Hepatocyte (in vitro differentiated cells): ENCODE measurements around the gene ZCCHC24. TPM values are rescaled to one million over a fixed set of nuclear protein-coding genes. Genes with fewer than 3 reads are reported as not detected.
A peak's percentile ranks its signal among the peaks of the same experiment; 100 is the strongest.

Experiments
- DNase-seq: peaks from one replicate; pipeline ENCODE4 v3.0.0-alpha.2; 2016; ENCODE audit warnings: low spot score
- H2AFZ ChIP-seq: fragments of 200-600 bp; sonication (generic); 2 replicates; pipeline ENCODE4 v1.6.0; 2016; ENCODE audit warnings: antibody characterized with exemption, mild to moderate bottlenecking
- H3K27ac ChIP-seq: fragments of 200-600 bp; sonication (generic); 2 replicates; pipeline ENCODE4 v1.5.1; 2016; ENCODE audit warnings: mild to moderate bottlenecking
- H3K27me3 ChIP-seq: fragments of 200-600 bp; sonication (generic); 2 replicates; pipeline ENCODE4 v1.6.1; 2016
- H3K36me3 ChIP-seq: fragments of 200-600 bp; sonication (generic); replicated peaks from 2 replicates; pipeline ENCODE4 v1.5.1; 2016; ENCODE audit warnings: low read depth; ENCODE audit not compliant: insufficient read depth
- H3K4me1 ChIP-seq: fragments of 200-600 bp; sonication (generic); 2 replicates; pipeline ENCODE4 v1.5.1; 2016; ENCODE audit warnings: mild to moderate bottlenecking, moderate library complexity; ENCODE audit not compliant: insufficient read depth
- H3K4me2 ChIP-seq: fragments of 200-600 bp; sonication (generic); 2 replicates; pipeline ENCODE4 v1.6.0; 2016
- H3K4me3 ChIP-seq: fragments of 200-600 bp; sonication (generic); 2 replicates; pipeline ENCODE4 v1.5.1; 2016; ENCODE audit warnings: mild to moderate bottlenecking
- H3K79me2 ChIP-seq: fragments of 200-600 bp; sonication (generic); 2 replicates; pipeline ENCODE4 v1.6.0; 2017; ENCODE audit warnings: mild to moderate bottlenecking
- H3K9me2 ChIP-seq: fragments of 200-600 bp; sonication (generic); replicated peaks from 2 replicates; pipeline ENCODE4 v1.6.0; 2017; ENCODE audit warnings: mild to moderate bottlenecking; ENCODE audit not compliant: insufficient read depth
- H3K9me3 ChIP-seq: fragments of 200-600 bp; sonication (generic); 2 replicates; pipeline ENCODE4 v1.5.1; 2016; ENCODE audit warnings: low read depth, mild to moderate bottlenecking
- H4K20me1 ChIP-seq: fragments of 200-600 bp; sonication (generic); 2 replicates; pipeline ENCODE4 v1.6.0; 2016; ENCODE audit warnings: mild to moderate bottlenecking; ENCODE audit not compliant: insufficient read depth, poor library complexity, severe bottlenecking
- EZH2 ChIP-seq: fragments of 200-600 bp; sonication (generic); IDR thresholded peaks from 2 replicates; pipeline ENCODE4 v1.6.1; 2016; ENCODE audit warnings: antibody characterized with exemption, mild to moderate bottlenecking, borderline replicate concordance
- EZH2phosphoT487 ChIP-seq: fragments of 200-600 bp; sonication (generic); IDR thresholded peaks from one replicate; pipeline ENCODE4 v1.6.1; 2018; ENCODE audit warnings: antibody characterized with exemption, mild to moderate bottlenecking, low read depth, moderate library complexity; ENCODE audit not compliant: unreplicated experiment, severe bottlenecking
- WGBS: methylation state at CpG from one replicate; pipeline ENCODE4 v1.1.6; 2016; ENCODE audit warnings: low lambda C conversion rate; ENCODE audit errors: missing lambda C conversion rate; 5-methylcytosine and 5-hydroxymethylcytosine counted together
- polyA plus RNA-seq: library from polyadenylated mRNA; unstranded; fragments of >200 nt; fragmentation: Nextera tagmentation; extraction: Ambion mirVana; gene quantifications from 2 replicates; pipeline ENCODE4 v1.2.1, GENCODE V29; 2016
- total RNA-seq: library from RNA; depleted of rRNA; stranded (reverse); fragments of >200 nt; gene quantifications from 2 replicates; pipeline ENCODE4 v1.2.3, GENCODE V29; 2014
- TF ChIP-seq, protein P1 (sequence below): fragments of 200-600 bp; sonication (generic); IDR thresholded peaks from 2 replicates; pipeline ENCODE4 v1.5.1; 2016; ENCODE audit warnings: antibody characterized with exemption, mild to moderate bottlenecking; ENCODE audit not compliant: poor library complexity

Gene ZCCHC24
- total and polyA plus RNA-seq, 2 experiments from 2014 or later: 20.1 to 20.6 TPM

DNA sequence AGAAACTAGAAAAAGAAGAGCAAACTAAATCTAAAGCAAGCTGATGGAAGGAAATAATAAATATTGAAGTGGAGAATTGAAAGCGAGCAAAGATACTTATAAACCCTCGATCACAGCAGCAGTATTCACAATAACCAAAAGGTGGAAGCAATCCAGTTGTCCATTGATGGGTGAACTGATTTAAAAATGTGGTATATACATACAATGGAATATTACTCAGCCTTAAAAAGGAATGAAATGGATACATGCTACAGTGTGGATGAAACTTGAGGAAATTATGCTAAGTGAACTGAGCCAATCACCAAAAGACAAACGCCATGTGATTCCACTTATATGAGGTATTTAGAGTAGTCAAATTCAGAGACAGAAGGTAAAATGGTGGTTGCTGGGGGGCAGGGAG is 17.5 kb downstream of the ZCCHC24 start:
- no peak for DNase-seq
- no peak overlapping the region for H3K27ac ChIP-seq
- H3K27me3 ChIP-seq: no peaks in the 10 kb centered on the region
- H3K36me3 ChIP-seq: no peaks in the 10 kb centered on the region
- 97% methylated on average over 3 of the region's 3 CpGs for WGBS
- peaks cover 47% of the 10 kb centered on the region for H3K4me1 ChIP-seq
- no peaks in the 10 kb centered on the region for H3K9me2 ChIP-seq
- no peaks in the 10 kb centered on the region for H3K9me3 ChIP-seq
- no peak overlapping the region for H2AFZ ChIP-seq
- TF ChIP-seq EZH2phosphoT487 (no peak), EZH2 (no peak)
- TF ChIP-seq, protein P1, sequence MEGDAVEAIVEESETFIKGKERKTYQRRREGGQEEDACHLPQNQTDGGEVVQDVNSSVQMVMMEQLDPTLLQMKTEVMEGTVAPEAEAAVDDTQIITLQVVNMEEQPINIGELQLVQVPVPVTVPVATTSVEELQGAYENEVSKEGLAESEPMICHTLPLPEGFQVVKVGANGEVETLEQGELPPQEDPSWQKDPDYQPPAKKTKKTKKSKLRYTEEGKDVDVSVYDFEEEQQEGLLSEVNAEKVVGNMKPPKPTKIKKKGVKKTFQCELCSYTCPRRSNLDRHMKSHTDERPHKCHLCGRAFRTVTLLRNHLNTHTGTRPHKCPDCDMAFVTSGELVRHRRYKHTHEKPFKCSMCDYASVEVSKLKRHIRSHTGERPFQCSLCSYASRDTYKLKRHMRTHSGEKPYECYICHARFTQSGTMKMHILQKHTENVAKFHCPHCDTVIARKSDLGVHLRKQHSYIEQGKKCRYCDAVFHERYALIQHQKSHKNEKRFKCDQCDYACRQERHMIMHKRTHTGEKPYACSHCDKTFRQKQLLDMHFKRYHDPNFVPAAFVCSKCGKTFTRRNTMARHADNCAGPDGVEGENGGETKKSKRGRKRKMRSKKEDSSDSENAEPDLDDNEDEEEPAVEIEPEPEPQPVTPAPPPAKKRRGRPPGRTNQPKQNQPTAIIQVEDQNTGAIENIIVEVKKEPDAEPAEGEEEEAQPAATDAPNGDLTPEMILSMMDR: no peak
- H3K4me2 ChIP-seq: no peak overlapping the region
- H3K4me3 ChIP-seq: no peak overlapping the region
- H4K20me1 ChIP-seq: peaks cover 3% of the 10 kb centered on the region
- peaks cover 32% of the 10 kb centered on the region for H3K79me2 ChIP-seq

DNA sequence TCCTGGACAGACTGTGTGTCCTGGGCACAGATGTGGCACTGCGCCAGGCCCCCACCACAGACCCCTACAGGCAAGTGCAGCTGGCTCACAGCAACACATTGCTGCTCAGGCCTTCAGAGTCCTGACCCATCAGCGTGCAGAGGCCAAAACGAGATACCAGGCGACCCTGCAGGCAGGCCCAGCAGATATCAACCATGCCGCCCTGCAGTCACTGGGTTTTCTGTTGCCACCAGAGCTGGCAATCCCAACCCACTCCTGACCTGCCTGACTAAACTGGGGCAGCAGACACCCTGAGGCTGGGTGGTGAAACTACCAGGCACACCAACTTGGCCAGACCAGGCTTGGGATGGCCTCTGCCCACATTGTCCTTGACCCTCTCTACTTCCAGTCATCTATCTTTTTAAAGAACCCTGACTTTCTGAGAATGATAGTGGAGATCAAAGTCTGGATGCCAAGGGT is 20.3 kb downstream of the ZCCHC24 start:
- no peak for DNase-seq
- H3K9me3 ChIP-seq: no peaks in the 10 kb centered on the region
- peaks cover 44% of the 10 kb centered on the region for H3K79me2 ChIP-seq
- no peaks in the 10 kb centered on the region for H3K9me2 ChIP-seq
- TF ChIP-seq EZH2: no peak
- peak overlapping the region; percentile 82 for H3K27ac ChIP-seq
- no peaks in the 10 kb centered on the region for H3K27me3 ChIP-seq
- H4K20me1 ChIP-seq: no peaks in the 10 kb centered on the region
- no peaks in the 10 kb centered on the region for H3K36me3 ChIP-seq
- H3K4me3 ChIP-seq: no peak overlapping the region
- no peak overlapping the region for H3K4me2 ChIP-seq
- peaks cover 35% of the 10 kb centered on the region for H3K4me1 ChIP-seq
- H2AFZ ChIP-seq: no peak overlapping the region
- 75% methylated on average over 5 of the region's 5 CpGs for WGBS

DNA sequence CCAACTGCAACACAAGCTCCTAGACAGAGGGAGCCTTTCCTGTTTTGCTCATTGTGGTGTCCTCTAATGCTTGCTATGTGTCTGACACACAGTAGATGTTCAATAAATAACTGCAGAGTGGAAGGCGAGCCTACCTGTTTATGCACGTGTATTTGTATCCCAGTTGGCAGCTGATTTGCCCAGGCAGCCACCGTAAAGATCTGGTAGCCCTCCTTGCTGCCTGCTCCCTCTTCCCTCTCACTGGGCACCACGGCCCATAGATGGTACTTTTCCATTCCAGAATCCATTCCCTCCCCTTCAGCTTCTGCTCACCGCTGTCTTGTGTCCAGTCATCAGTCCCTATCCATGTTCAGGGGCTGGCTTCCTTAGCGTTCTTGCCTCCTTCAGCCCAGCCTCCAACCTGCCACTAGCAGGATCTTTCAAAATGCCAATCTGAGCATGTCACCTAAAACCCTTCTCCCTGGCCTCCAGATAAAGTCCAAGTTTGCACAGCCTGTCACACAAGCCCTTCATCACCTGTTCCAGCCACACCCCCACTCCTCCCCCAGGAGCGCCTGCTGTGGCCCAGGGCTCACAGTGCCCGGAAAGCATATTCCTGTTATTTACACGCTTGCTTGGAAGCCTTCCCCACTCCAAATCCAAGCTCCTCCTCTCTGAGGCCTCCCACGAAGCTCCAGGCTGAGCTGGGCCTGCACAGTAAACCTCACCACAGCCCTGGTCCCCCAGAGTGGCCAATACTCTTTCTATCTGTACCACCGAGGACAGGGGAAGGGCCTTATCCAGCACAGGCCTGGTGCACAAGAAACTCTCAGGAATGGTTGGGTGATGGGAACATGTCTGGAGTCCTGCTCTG is 21.0 kb downstream of the ZCCHC24 start:
- WGBS: 54% methylated on average over 11 of the region's 11 CpGs

More for the DNA sequence above, 21.0 kb downstream of the ZCCHC24 start:
- H3K4me1 ChIP-seq: peaks cover 33% of the 10 kb centered on the region
- no peak for TF ChIP-seq EZH2
- no peak for TF ChIP-seq EZH2phosphoT487
- TF ChIP-seq, protein P1: no peak
- H3K27ac ChIP-seq: peak overlapping the region; percentile 84
- H3K4me3 ChIP-seq: no peak overlapping the region
- H3K9me3 ChIP-seq: no peaks in the 10 kb centered on the region
- H3K9me2 ChIP-seq: no peaks in the 10 kb centered on the region
- peaks cover 47% of the 10 kb centered on the region for H3K79me2 ChIP-seq
- no peaks in the 10 kb centered on the region for H3K36me3 ChIP-seq
- H4K20me1 ChIP-seq: no peaks in the 10 kb centered on the region
- H3K4me2 ChIP-seq: peak overlapping the region; percentile 13
- DNase-seq: peak; percentile 85
- H3K27me3 ChIP-seq: no peaks in the 10 kb centered on the region
- no peak overlapping the region for H2AFZ ChIP-seq
